Fibroblast of lung (primary cell): Measurements from ENCODE around the gene POLR2J3. TPM values are rescaled to one million over a fixed set of nuclear protein-coding genes. Genes with fewer than 3 reads are reported as not detected.
"Not testable (repeated sequence)": the region's sequence is repeated elsewhere in the genome, so short reads cannot be mapped to it uniquely, and the experiment has no call there.

ENCODE experiments used
- DNase-seq, 2 donors: peaks; one replicate each; pipeline versions ENCODE4 v3.0.0 to v3.0.0-alpha.2; 2010; ENCODE audit warnings: low read depth in 2 of 2
- H2AFZ ChIP-seq: 2 replicates; pipeline ENCODE4 v1.5.1; 2012; ENCODE audit warnings: low read length, control low read depth, inconsistent platforms
- H3K27ac ChIP-seq: 2 replicates; pipeline ENCODE4 v1.5.1; 2011; ENCODE audit warnings: low read length, control low read depth; ENCODE audit not compliant: insufficient read depth
- H3K27me3 ChIP-seq: 2 replicates; pipeline ENCODE4 v1.5.1; 2011; ENCODE audit warnings: mild to moderate bottlenecking, low read length; ENCODE audit not compliant: control insufficient read depth, insufficient read depth
- H3K36me3 ChIP-seq: 2 replicates; pipeline ENCODE4 v1.5.1; 2011; ENCODE audit warnings: low read length; ENCODE audit not compliant: control insufficient read depth, insufficient read depth
- H3K4me1 ChIP-seq: 2 replicates; pipeline ENCODE4 v1.5.1; 2011; ENCODE audit warnings: low read length; ENCODE audit not compliant: control insufficient read depth, insufficient read depth; ENCODE audit errors: extremely low read depth
- H3K4me2 ChIP-seq: 2 replicates; pipeline ENCODE4 v1.5.1; 2011; ENCODE audit warnings: low read length, control low read depth; ENCODE audit not compliant: insufficient read depth; ENCODE audit errors: extremely low read depth
- H3K4me3 ChIP-seq, 4 experiments: fragments of 200-600 bp in 1 of 4; sonication (generic) in 1 of 4; replicated peaks in 1 of 4; 2 replicates each; pipeline ENCODE4 v1.5.1; 2011 to 2016; ENCODE audit warnings: low read length in 4 of 4, low read depth in 3 of 4, mild to moderate bottlenecking in 3 of 4, control low read depth in 2 of 4, inconsistent platforms in 1 of 4, mixed read lengths in 1 of 4; ENCODE audit not compliant: insufficient read depth in 1 of 4; ENCODE audit errors: control extremely low read depth in 1 of 4
- H3K79me2 ChIP-seq: 2 replicates; pipeline ENCODE4 v1.5.1; 2012; ENCODE audit warnings: mild to moderate bottlenecking, low read length, inconsistent platforms; ENCODE audit not compliant: control insufficient read depth, insufficient read depth
- H3K9ac ChIP-seq: 2 replicates; pipeline ENCODE4 v1.5.1; 2011; ENCODE audit warnings: mild to moderate bottlenecking, low read length, control low read depth; ENCODE audit not compliant: insufficient read depth
- H3K9me3 ChIP-seq: 2 replicates; pipeline ENCODE4 v1.5.1; 2012; ENCODE audit warnings: low read depth, low read length; ENCODE audit not compliant: control insufficient read depth, insufficient read depth
- H4K20me1 ChIP-seq: 2 replicates; pipeline ENCODE4 v1.5.1; 2011; ENCODE audit warnings: low read length; ENCODE audit not compliant: control insufficient read depth, insufficient read depth; ENCODE audit errors: extremely low read depth
- polyA plus RNA-seq, 2 donors: library from polyadenylated mRNA; depleted of rRNA in 1 of 2; stranded (reverse) in 1 of 2; unstranded in 1 of 2; fragments of >200 nt; gene quantifications; 2 replicates each; pipeline ENCODE4 v1.2.1, GENCODE V29; 2011 to 2012; ENCODE audit warnings: missing spikeins in 1 of 2
- total RNA-seq: library from RNA; depleted of rRNA; stranded (reverse); fragments of >200 nt; gene quantifications from 2 replicates; pipeline ENCODE4 v1.2.1, GENCODE V29; 2014

The POLR2J3 gene
- total and polyA plus RNA-seq, 2 donors (not counting 1 experiment from before 2014, with no cell fraction given) = 28.6 to 29.3 TPM

DNA sequence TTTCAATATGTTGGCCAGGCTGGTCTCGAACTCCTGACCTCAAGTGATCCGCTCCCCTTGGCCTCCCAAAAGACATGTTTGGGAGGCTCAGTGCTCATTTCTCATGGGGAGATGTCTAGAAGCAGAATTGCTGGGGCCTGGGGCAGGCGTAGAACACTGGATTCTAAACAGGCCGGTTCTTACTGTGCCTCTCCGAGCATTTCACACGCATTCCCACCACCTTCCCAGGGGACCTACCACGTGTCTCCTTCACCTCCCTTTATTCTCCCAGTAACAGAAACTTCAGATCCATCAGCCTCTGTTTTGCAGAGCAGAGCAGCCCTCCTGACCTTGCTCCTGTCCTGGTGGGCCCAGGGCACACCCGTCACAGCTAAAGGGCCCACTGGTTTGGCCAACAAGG lies 45.2 kb downstream of the POLR2J3 start:
- DNase-seq, H3K4me2 ChIP-seq, H3K27ac ChIP-seq, H3K4me1 ChIP-seq, H3K9me3 ChIP-seq, H3K4me3 ChIP-seq, H3K36me3 ChIP-seq, H3K9ac ChIP-seq, H3K79me2 ChIP-seq, H2AFZ ChIP-seq, H4K20me1 ChIP-seq, H3K27me3 ChIP-seq: not testable (repeated sequence)

GRCh38 chr7:102524803-102525202 lies 47.6 kb downstream of the POLR2J3 start:
- not testable (repeated sequence) for H3K79me2 ChIP-seq, H3K4me3 ChIP-seq, H3K27ac ChIP-seq, H3K27me3 ChIP-seq, H4K20me1 ChIP-seq, H3K36me3 ChIP-seq, DNase-seq, H3K9ac ChIP-seq, H3K4me2 ChIP-seq, H3K4me1 ChIP-seq, H3K9me3 ChIP-seq, H2AFZ ChIP-seq

DNA sequence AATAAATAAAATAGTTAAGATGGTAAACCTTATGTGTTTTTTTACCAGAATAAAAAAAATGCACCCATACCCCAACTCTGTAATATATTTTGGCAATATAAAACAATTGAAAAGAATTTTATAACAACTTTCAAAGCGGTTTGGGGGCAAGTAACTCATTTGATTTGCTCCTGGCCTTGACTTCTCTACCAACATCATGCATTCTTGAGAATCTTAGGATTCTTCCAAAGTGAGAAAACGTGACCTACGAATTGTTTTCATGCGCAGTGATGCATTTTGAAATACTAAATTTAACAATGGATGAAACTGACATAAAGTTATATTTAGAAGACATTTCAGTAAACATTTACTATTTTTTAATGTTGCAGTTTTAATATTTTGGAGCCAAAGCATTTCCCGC lies 51.6 kb downstream of the POLR2J3 start:
- H3K4me3 ChIP-seq, H3K79me2 ChIP-seq, H3K4me1 ChIP-seq, H3K36me3 ChIP-seq, H4K20me1 ChIP-seq, H3K9ac ChIP-seq, H3K9me3 ChIP-seq, DNase-seq, H2AFZ ChIP-seq, H3K27ac ChIP-seq, H3K4me2 ChIP-seq, H3K27me3 ChIP-seq: not testable (repeated sequence)

DNA sequence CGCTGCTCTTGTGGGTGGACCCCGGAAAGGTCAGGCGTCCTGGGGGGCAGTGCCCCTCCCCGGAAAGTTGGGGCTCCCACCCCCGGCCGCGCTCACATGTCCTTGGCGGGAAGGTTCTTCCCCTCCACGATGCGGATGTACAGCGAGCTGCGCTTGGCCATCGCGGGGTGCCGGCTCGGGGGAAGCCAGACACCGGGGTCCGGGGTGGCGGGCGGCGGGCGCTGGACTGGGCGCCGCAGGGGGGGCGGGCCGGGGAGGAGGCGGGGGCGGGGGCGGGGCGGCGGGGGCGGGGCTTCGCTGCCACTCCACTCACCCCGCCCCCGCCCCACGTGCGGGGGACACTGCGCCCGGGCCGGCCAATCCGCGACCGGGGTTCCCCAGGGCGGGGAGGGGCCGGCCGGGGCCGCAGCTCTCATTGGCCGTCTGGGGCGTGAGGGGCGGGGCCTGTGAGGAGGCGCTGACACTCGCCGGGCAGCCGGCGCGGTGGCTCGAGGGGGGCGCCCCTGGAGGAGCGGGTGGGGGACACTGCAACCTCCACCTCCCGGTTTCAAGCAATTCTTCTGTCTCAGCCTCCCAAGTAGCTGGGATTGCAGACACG lies 54.7 kb downstream of the POLR2J3 start, which contains the start of gene RASA4B:
Gene RASA4B (minus strand): TSS at position 228 of the 598 bp plus-strand sequence. CDS start 67 bp downstream, at position 161.
- not testable (repeated sequence) for H3K27me3 ChIP-seq, H3K27ac ChIP-seq, H3K4me1 ChIP-seq, DNase-seq, H3K79me2 ChIP-seq, H3K4me2 ChIP-seq, H3K9ac ChIP-seq, H3K9me3 ChIP-seq, H4K20me1 ChIP-seq, H2AFZ ChIP-seq, H3K36me3 ChIP-seq
- H3K4me3 ChIP-seq = peak within 1 kb of the TSS in 1 of 4 experiments; percentile 26

Other genes with a start within 250 kb of the POLR2J3 start
- not detected in 2 replicates for gene SPDYE6, start 216.1 kb downstream of the POLR2J3 start, total RNA-seq
- gene SPDYE6, start 216.1 kb downstream of the POLR2J3 start, polyA plus RNA-seq = not detected in 2 replicates
- gene PRKRIP1, start 176.2 kb downstream of the POLR2J3 start, total RNA-seq = 12.3 and 16.3 TPM in 2 replicates
- 12.4 and 13.8 TPM in 2 replicates for gene PRKRIP1, start 176.2 kb downstream of the POLR2J3 start, polyA plus RNA-seq
- gene ORAI2, start 139.0 kb downstream of the POLR2J3 start, total RNA-seq = 14.9 and 26.6 TPM in 2 replicates
- 20.3 and 22.1 TPM in 2 replicates for gene ORAI2, start 139.0 kb downstream of the POLR2J3 start, polyA plus RNA-seq
- gene ALKBH4, start 107.7 kb downstream of the POLR2J3 start, total RNA-seq = 11.6 and 13.2 TPM in 2 replicates
- gene ALKBH4, start 107.7 kb downstream of the POLR2J3 start, polyA plus RNA-seq = 3.7 and 4.3 TPM in 2 replicates
- gene LRWD1, start 107.6 kb downstream of the POLR2J3 start, total RNA-seq = 14.5 and 18.7 TPM in 2 replicates
- gene LRWD1, start 107.6 kb downstream of the POLR2J3 start, polyA plus RNA-seq = 7.4 and 12.1 TPM in 2 replicates
- gene POLR2J, start 93.7 kb downstream of the POLR2J3 start, total RNA-seq = 27.0 and 37.2 TPM in 2 replicates
- 55.3 and 91.2 TPM in 2 replicates for gene POLR2J, start 93.7 kb downstream of the POLR2J3 start, polyA plus RNA-seq
- 1.5 and 2.1 TPM in 2 replicates for gene RASA4B, start 54.8 kb downstream of the POLR2J3 start, total RNA-seq
- gene RASA4B, start 54.8 kb downstream of the POLR2J3 start, polyA plus RNA-seq = 0.68 and 1.4 TPM in 2 replicates
- 1.0 and 3.8 TPM in 2 replicates for gene UPK3BL2, start 28.9 kb downstream of the POLR2J3 start, total RNA-seq
- 1.4 and 1.9 TPM in 2 replicates for gene UPK3BL2, start 28.9 kb downstream of the POLR2J3 start, polyA plus RNA-seq
- not detected in 2 replicates for gene SPDYE2, start 21.4 kb downstream of the POLR2J3 start, total RNA-seq
- not detected in 2 replicates for gene SPDYE2, start 21.4 kb downstream of the POLR2J3 start, polyA plus RNA-seq
- gene RASA4, start 44.2 kb upstream of the POLR2J3 start, total RNA-seq = 2.1 and 6.2 TPM in 2 replicates
- gene RASA4, start 44.2 kb upstream of the POLR2J3 start, polyA plus RNA-seq = 3.5 and 4.5 TPM in 2 replicates
- 5.4 and 9.8 TPM in 2 replicates for gene UPK3BL1, start 70.2 kb upstream of the POLR2J3 start, total RNA-seq
- 0.21 and 2.3 TPM in 2 replicates for gene UPK3BL1, start 70.2 kb upstream of the POLR2J3 start, polyA plus RNA-seq
- gene SPDYE2B, start 77.7 kb upstream of the POLR2J3 start, total RNA-seq = not detected in 2 replicates
- not detected in 2 replicates for gene SPDYE2B, start 77.7 kb upstream of the POLR2J3 start, polyA plus RNA-seq
- 1.5 and 2.1 TPM in 2 replicates for gene POLR2J2, start 99.1 kb upstream of the POLR2J3 start, total RNA-seq
- gene POLR2J2, start 99.1 kb upstream of the POLR2J3 start, polyA plus RNA-seq = 1.1 and 1.4 TPM in 2 replicates
- 8.2 and 9.9 TPM in 2 replicates for gene FAM185A, start 176.4 kb upstream of the POLR2J3 start, total RNA-seq
- 3.1 and 4.0 TPM in 2 replicates for gene FAM185A, start 176.4 kb upstream of the POLR2J3 start, polyA plus RNA-seq